AG09309 (cell line): ENCODE measurements around the gene TNFAIP8.

Experiments
- DNase-seq: peaks from one replicate; pipeline ENCODE4 v3.0.0-alpha.2; 2010; ENCODE audit warnings: low read depth
- H3K4me3 ChIP-seq: 2 replicates; pipeline ENCODE4 v1.5.1; 2011; ENCODE audit warnings: mild to moderate bottlenecking, low read depth, low read length, moderate library complexity; ENCODE audit not compliant: control insufficient read depth
- CTCF ChIP-seq: IDR thresholded peaks from 2 replicates; pipeline ENCODE4 v1.5.1; 2011; ENCODE audit warnings: mild to moderate bottlenecking, low read depth, low read length, inconsistent platforms; ENCODE audit not compliant: insufficient read depth, control insufficient read depth; ENCODE audit errors: missing control alignments

The TNFAIP8 gene

GRCh38 chr5:119354537-119355243 lies 1.1 kb upstream of the TNFAIP8 start:
- no peak for DNase-seq
- H3K4me3 ChIP-seq = no peak overlapping the region
- TF ChIP-seq CTCF = no peak

GRCh38 chr5:119355244-119355638 lies 578 bp upstream of the TNFAIP8 start:
- peak overlapping the region; percentile 90 for H3K4me3 ChIP-seq
- TF ChIP-seq CTCF = no peak
- DNase-seq = no peak

- TF ChIP-seq CTCF = no peak
- peak overlapping the region; percentile 90 for H3K4me3 ChIP-seq
- no peak for DNase-seq
Measured at GRCh38 chr5:119356612-119357188, 881 bp downstream of the TNFAIP8 start.

GRCh38 chr5:119357270-119357669 lies 1.5 kb downstream of the TNFAIP8 start:
- no peak for DNase-seq
- peak overlapping the region; percentile 90 for H3K4me3 ChIP-seq
- TF ChIP-seq CTCF = no peak

- no peak overlapping the region; the same call in 1 of the 2 replicates for H3K4me3 ChIP-seq
- DNase-seq = no peak
- TF ChIP-seq CTCF = no peak
Measured at GRCh38 chr5:119357808-119358529, 2.1 kb downstream of the TNFAIP8 start.

- H3K4me3 ChIP-seq = no peak overlapping the region
- TF ChIP-seq CTCF = no peak
- no peak for DNase-seq
Measured at GRCh38 chr5:119358530-119358900, 2.7 kb downstream of the TNFAIP8 start.
